Liver (tissue), 3 donors: ENCODE data around the gene KCNK3.

Experiments used
- ATF3 ChIP-seq: IDR thresholded peaks from 2 replicates; pipeline ENCODE4 v1.6.1; 2016; ENCODE audit warnings: antibody characterized with exemption
- EGR1 ChIP-seq, 2 donors: IDR thresholded peaks; 2 replicates each; pipeline ENCODE4 v1.6.1; 2016 to 2018; ENCODE audit warnings: antibody characterized with exemption in 2 of 2, low read depth in 2 of 2
- FOXA1 ChIP-seq: IDR thresholded peaks from 2 replicates; pipeline ENCODE4 v1.6.1; 2016; ENCODE audit warnings: antibody characterized with exemption
- GABPA ChIP-seq, 2 donors: IDR thresholded peaks in 1 of 2; conservative IDR thresholded peaks in 1 of 2; 2 replicates each; pipeline ENCODE4 v1.6.1; 2016; ENCODE audit warnings: antibody characterized with exemption in 2 of 2, mild to moderate bottlenecking in 1 of 2, moderate library complexity in 1 of 2
- JUND ChIP-seq, 2 donors: IDR thresholded peaks; 2 replicates each; pipeline ENCODE4 v1.6.1; 2016; ENCODE audit warnings: antibody characterized with exemption in 2 of 2
- RAD21 ChIP-seq, 2 donors: IDR thresholded peaks; 2 replicates each; pipeline ENCODE4 v1.6.1; 2016; ENCODE audit warnings: antibody characterized with exemption in 2 of 2, mild to moderate bottlenecking in 2 of 2
- SP1 ChIP-seq: IDR thresholded peaks from 2 replicates; pipeline ENCODE4 v1.6.1; 2018; ENCODE audit warnings: antibody characterized with exemption, mild to moderate bottlenecking
- TAF1 ChIP-seq: conservative IDR thresholded peaks from 2 replicates; pipeline ENCODE4 v1.6.1; 2016; ENCODE audit warnings: antibody characterized with exemption, mild to moderate bottlenecking
- YY1 ChIP-seq: IDR thresholded peaks from 2 replicates; pipeline ENCODE4 v1.6.1; 2016; ENCODE audit warnings: antibody characterized with exemption, mild to moderate bottlenecking
- TF ChIP-seq, protein P1 (sequence below): fragments of 150-350 bp; IDR thresholded peaks from 2 replicates; pipeline ENCODE4 v1.5.1; 2017; ENCODE audit warnings: improper control_type of control experiment, low read depth, low read length; ENCODE audit not compliant: missing input control
- TF ChIP-seq, protein P2 (sequence below): IDR thresholded peaks from 2 replicates; pipeline ENCODE4 v1.6.1; 2016; ENCODE audit warnings: antibody characterized with exemption
- TF ChIP-seq, protein P3 (sequence below): IDR thresholded peaks from 2 replicates; pipeline ENCODE4 v1.6.1; 2016; ENCODE audit warnings: antibody characterized with exemption
- TF ChIP-seq, protein P4 (sequence below): IDR thresholded peaks from 2 replicates; pipeline ENCODE4 v1.6.1; 2016; ENCODE audit warnings: antibody characterized with exemption, mild to moderate bottlenecking
- donor health status: healthy.
- donor health status: healthy.

DNA sequence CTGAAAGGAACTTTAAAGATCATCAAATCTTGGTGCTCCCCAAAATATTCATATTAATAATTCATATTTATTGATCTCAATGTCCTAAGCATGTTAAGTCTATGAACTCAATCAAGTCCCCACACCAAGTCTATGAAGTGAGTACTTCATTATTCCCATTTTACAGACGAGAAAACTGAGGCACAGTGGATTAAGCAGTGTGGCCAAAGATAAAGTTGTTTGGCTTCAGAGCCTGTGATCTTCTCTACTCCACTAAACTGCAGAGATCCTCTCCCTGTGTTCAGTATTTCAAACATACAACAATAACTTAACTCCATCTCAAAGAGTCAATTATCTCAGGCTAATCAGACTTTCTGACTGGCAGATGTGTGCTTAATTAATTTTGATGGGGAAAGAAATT, 29.8 kb downstream of the KCNK3 start:
- TF ChIP-seq, protein P1, sequence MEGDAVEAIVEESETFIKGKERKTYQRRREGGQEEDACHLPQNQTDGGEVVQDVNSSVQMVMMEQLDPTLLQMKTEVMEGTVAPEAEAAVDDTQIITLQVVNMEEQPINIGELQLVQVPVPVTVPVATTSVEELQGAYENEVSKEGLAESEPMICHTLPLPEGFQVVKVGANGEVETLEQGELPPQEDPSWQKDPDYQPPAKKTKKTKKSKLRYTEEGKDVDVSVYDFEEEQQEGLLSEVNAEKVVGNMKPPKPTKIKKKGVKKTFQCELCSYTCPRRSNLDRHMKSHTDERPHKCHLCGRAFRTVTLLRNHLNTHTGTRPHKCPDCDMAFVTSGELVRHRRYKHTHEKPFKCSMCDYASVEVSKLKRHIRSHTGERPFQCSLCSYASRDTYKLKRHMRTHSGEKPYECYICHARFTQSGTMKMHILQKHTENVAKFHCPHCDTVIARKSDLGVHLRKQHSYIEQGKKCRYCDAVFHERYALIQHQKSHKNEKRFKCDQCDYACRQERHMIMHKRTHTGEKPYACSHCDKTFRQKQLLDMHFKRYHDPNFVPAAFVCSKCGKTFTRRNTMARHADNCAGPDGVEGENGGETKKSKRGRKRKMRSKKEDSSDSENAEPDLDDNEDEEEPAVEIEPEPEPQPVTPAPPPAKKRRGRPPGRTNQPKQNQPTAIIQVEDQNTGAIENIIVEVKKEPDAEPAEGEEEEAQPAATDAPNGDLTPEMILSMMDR: no peak
- no peak for TF ChIP-seq ATF3
- no peak for TF ChIP-seq RAD21 (IDR thresholded peaks at IDR 0.05)
- no peak for TF ChIP-seq GABPA (IDR thresholded peaks at IDR 0.05 in 1 of 2, conservative IDR thresholded peaks at IDR 0.05 in 1 of 2)
- TF ChIP-seq YY1: no peak
- TF ChIP-seq, protein P2, sequence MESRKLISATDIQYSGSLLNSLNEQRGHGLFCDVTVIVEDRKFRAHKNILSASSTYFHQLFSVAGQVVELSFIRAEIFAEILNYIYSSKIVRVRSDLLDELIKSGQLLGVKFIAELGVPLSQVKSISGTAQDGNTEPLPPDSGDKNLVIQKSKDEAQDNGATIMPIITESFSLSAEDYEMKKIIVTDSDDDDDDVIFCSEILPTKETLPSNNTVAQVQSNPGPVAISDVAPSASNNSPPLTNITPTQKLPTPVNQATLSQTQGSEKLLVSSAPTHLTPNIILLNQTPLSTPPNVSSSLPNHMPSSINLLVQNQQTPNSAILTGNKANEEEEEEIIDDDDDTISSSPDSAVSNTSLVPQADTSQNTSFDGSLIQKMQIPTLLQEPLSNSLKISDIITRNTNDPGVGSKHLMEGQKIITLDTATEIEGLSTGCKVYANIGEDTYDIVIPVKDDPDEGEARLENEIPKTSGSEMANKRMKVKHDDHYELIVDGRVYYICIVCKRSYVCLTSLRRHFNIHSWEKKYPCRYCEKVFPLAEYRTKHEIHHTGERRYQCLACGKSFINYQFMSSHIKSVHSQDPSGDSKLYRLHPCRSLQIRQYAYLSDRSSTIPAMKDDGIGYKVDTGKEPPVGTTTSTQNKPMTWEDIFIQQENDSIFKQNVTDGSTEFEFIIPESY: no peak
- no peak for TF ChIP-seq JUND (IDR thresholded peaks at IDR 0.05)
- TF ChIP-seq TAF1: no peak
- TF ChIP-seq, protein P3, sequence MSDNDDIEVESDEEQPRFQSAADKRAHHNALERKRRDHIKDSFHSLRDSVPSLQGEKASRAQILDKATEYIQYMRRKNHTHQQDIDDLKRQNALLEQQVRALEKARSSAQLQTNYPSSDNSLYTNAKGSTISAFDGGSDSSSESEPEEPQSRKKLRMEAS: no peak
- no peak for TF ChIP-seq SP1
- TF ChIP-seq, protein P4, sequence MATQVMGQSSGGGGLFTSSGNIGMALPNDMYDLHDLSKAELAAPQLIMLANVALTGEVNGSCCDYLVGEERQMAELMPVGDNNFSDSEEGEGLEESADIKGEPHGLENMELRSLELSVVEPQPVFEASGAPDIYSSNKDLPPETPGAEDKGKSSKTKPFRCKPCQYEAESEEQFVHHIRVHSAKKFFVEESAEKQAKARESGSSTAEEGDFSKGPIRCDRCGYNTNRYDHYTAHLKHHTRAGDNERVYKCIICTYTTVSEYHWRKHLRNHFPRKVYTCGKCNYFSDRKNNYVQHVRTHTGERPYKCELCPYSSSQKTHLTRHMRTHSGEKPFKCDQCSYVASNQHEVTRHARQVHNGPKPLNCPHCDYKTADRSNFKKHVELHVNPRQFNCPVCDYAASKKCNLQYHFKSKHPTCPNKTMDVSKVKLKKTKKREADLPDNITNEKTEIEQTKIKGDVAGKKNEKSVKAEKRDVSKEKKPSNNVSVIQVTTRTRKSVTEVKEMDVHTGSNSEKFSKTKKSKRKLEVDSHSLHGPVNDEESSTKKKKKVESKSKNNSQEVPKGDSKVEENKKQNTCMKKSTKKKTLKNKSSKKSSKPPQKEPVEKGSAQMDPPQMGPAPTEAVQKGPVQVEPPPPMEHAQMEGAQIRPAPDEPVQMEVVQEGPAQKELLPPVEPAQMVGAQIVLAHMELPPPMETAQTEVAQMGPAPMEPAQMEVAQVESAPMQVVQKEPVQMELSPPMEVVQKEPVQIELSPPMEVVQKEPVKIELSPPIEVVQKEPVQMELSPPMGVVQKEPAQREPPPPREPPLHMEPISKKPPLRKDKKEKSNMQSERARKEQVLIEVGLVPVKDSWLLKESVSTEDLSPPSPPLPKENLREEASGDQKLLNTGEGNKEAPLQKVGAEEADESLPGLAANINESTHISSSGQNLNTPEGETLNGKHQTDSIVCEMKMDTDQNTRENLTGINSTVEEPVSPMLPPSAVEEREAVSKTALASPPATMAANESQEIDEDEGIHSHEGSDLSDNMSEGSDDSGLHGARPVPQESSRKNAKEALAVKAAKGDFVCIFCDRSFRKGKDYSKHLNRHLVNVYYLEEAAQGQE: no peak
- no peak for TF ChIP-seq FOXA1
- TF ChIP-seq EGR1 (IDR thresholded peaks at IDR 0.05; ENCODE audit: low read depth in 2 of 2): no peak
